ENCODE measurements around the gene FNIP2.

Gene FNIP2

DNA sequence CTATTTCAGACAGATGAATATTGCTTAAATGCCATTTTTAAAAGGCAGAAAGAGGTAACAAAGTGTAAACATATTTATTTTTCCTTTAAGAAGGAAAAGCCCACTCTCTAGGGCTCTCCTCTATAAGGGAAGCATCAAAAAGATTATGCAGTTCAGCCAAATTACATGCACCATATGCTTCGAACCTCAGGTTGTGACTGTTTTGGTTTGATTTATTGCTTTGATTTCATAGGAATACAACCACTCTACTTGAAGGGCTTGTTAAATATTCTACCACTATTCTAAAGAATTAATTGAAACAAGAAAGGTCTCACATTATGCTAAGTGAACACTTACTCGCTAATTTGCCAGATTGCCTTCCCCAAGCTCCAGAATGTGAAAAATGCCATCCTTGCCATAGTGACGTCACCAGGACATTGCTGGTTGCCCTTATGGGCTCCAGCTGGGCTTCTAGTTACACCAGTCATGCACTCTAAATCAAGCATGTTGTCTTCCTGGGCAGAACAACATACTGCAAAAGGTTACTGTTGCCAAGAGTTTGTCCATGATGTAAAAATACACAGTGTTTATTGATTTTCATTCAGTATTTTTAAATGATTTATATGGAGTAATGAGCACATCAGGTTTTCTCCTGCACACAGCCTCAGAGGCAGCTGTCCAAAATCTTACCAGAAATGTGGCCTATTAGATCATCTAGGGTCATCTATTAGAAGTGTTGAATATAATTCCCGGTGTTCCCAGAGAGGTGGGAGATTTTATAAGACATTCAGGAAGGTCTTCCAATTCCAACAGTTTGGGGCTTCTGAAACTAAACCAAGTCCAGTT lies 169.6 kb downstream of the FNIP2 start:
- H3K27ac ChIP-seq: no peak overlapping the region
- no peak for DNase-seq (ENCODE audit: low spot score)
- no peak overlapping the region for H3K4me3 ChIP-seq
- TF ChIP-seq, protein P1, sequence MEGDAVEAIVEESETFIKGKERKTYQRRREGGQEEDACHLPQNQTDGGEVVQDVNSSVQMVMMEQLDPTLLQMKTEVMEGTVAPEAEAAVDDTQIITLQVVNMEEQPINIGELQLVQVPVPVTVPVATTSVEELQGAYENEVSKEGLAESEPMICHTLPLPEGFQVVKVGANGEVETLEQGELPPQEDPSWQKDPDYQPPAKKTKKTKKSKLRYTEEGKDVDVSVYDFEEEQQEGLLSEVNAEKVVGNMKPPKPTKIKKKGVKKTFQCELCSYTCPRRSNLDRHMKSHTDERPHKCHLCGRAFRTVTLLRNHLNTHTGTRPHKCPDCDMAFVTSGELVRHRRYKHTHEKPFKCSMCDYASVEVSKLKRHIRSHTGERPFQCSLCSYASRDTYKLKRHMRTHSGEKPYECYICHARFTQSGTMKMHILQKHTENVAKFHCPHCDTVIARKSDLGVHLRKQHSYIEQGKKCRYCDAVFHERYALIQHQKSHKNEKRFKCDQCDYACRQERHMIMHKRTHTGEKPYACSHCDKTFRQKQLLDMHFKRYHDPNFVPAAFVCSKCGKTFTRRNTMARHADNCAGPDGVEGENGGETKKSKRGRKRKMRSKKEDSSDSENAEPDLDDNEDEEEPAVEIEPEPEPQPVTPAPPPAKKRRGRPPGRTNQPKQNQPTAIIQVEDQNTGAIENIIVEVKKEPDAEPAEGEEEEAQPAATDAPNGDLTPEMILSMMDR (IDR thresholded peaks at IDR 0.05): no peak

DNA sequence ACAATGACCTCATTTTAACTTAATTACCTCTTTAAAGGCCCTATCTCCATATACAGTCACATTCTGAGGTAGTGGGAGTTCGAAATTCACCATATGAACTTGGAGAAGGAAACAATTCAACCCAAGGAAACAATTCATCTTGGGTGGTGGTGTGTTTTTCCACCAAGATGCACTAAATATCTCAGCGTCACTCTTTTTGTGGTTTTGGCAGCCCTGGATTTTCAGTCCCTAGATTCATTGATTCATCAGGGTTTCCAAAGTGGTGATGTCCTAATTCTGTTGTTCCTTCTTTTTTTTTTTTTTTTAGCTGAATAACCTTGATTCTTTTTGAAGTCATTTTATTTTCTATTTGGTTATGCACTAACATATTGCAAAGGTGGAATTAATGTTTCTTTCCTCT lies 171.4 kb downstream of the FNIP2 start:
- TF ChIP-seq, protein P1 (IDR thresholded peaks at IDR 0.05): no peak
- no peak for DNase-seq (ENCODE audit: low spot score)
- Histone ChIP-seq H3K4me3 (no peak overlapping the region), H3K27ac (no peak overlapping the region)

DNA sequence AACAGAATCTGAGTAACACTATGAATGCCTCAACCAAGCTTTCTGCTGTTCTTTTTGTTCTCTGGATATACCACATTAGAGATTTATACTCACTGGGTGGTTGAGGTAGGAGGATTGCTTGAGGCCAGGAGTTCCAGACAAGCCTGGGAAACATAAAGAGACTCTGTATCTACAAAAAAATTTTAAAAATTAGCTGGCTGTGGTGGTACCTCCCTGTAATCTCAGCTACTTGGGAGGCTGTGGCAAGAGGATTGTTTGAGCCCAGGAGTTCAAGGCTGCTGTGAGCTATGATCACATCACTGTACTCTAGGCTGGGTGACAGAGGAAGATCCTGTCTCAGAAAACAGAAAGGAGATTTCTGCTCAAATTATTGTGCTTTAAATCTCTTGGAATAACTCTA lies 172.5 kb downstream of the FNIP2 start:
- DNase-seq (ENCODE audit: low spot score): no peak
- TF ChIP-seq, protein P1 (IDR thresholded peaks at IDR 0.05): no peak
- no peak overlapping the region for H3K4me3 ChIP-seq
- H3K27ac ChIP-seq: no peak overlapping the region

DNA sequence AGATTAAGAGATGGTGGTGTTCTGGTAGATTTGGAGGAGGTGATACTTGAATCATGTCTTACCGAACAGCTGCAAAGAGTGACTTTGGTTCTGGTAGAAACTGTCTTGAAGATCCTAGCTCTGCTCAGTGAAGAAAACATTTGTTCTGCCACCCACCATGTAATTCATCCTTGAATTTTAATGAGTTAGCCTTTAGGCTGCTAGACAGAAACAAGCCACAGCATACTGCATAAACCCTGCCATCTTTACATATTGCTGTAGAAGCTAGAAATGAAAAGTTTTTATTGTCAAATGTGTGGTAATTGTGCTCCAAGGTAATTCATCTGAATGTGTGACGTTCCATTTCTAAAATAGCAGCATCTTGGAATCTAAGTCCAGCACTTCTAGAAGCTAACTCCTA lies 173.1 kb downstream of the FNIP2 start:
- TF ChIP-seq, protein P1 (IDR thresholded peaks at IDR 0.05): no peak
- no peak for DNase-seq (ENCODE audit: low spot score)
- H3K4me3 ChIP-seq: no peak overlapping the region
- H3K27ac ChIP-seq: no peak overlapping the region

DNA sequence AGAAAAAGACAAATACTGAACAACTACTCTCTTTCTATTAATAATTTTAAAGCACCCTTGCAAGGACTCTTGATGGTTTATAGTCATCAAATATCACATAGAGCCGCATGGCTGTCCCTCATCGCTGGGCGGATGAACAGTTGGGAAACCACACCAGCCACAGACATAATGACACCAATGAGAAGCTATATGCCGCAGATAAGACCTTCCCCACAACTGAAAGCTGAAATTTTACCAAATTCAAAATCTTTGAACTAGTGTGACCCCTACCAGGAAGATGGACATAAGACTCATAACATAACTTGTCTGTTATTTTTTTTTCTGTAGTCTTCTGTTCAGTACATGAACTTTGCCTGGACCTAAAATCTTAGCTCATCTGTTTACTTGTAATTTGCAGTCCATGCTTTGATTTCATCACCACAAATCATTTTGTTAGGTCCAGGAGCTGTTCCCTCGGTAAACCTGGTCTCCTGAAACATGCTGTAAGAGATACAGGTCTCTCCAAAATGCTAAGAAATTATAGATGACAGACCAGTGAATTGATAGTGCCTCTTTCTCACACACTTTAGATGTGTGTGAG lies 176.8 kb downstream of the FNIP2 start:
- no peak for DNase-seq (ENCODE audit: low spot score)
- TF ChIP-seq, protein P1 (IDR thresholded peaks at IDR 0.05): no peak
- H3K4me3 ChIP-seq: no peak overlapping the region

DNA sequence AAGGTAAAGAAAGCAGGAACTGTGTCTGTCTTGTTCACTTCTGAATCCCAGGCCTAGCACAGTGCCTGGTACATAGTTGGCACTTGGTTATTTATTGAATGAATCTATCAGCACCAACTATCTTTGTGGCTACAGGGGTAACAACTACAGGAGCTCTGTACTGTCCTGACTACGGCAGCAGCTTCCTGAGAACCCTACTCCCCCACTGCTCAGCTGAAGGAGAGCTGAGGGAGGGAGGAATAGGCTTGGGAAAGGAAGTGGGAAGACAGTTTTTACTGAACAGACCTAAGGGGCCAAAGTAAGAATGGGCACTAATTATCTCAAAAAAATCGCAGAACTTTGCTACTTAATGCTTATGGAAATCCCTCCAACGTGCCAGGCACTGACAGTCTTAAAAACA lies 178.0 kb downstream of the FNIP2 start:
- Histone ChIP-seq H3K4me3 (no peak overlapping the region), H3K27ac (no peak overlapping the region)
- no peak for DNase-seq (ENCODE audit: low spot score)
- TF ChIP-seq, protein P1 (IDR thresholded peaks at IDR 0.05): no peak

More for the DNA sequence above, 176.8 kb downstream of the FNIP2 start:
- no peak overlapping the region for H3K27ac ChIP-seq

DNA sequence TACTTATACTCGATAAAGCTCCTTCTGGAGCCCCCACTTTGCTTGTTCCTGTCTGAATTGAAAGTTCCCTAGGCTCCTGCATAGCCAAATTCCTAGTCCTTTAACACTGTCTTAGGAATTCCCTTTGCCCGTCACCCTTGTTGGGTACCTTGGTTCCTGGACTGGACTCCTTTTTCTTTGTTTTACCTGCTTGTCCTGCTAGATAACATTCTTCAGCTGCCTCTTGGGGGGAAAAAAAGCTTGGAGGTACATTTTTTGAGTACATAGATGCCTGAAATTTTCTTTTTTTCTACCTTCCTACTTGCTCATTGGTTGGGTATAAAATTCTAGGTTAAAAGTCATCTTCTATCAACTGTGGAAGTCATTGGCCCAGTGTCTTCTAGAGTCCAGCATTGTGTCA lies 179.2 kb downstream of the FNIP2 start:
- no peak overlapping the region for H3K27ac ChIP-seq
- TF ChIP-seq, protein P1 (IDR thresholded peaks at IDR 0.05): no peak
- H3K4me3 ChIP-seq: no peak overlapping the region
- DNase-seq (ENCODE audit: low spot score): no peak
